ENCODE measurements around the gene CSH2. TPM values are rescaled to one million over a fixed set of nuclear protein-coding genes. Genes with fewer than 3 reads are reported as not detected.
"Not testable (repeated sequence)": the region's sequence is repeated elsewhere in the genome, so short reads cannot be mapped to it uniquely, and the experiment has no call there.

The CSH2 gene
- not detected for total RNA-seq

- DNase-seq (ENCODE audit: low read depth in 2 of 3, low spot score in 2 of 3), result not testable (repeated sequence)
Observed at GRCh38 chr17:63873577-63873976, at the start of gene CSH2. CSH2 (minus strand) TSS chr17:63873677; CDS start chr17:63873614, 63 bp downstream.

- not testable (repeated sequence) for DNase-seq (ENCODE audit: low read depth in 2 of 3, low spot score in 2 of 3)
Observed at GRCh38 chr17:63922402-63922801, 48.9 kb upstream of the CSH2 start.

- not testable (repeated sequence) for DNase-seq (ENCODE audit: low read depth in 2 of 3, low spot score in 2 of 3)
Observed at GRCh38 chr17:63920779-63921178, 47.3 kb upstream of the CSH2 start.

GRCh38 chr17:63920050-63920449, 46.6 kb upstream of the CSH2 start:
- DNase-seq (ENCODE audit: low read depth in 2 of 3, low spot score in 2 of 3), result not testable (repeated sequence)

GRCh38 chr17:63919311-63919723, 45.8 kb upstream of the CSH2 start:
- peak; percentile 66 to 80 (median 69) for DNase-seq (ENCODE audit: low read depth in 2 of 3, low spot score in 2 of 3)

GRCh38 chr17:63918789-63919305, 45.4 kb upstream of the CSH2 start, which contains the start of gene GH1:
GH1 (minus strand) TSS chr17:63918839; CDS start chr17:63918776, 63 bp downstream.
- DNase-seq (ENCODE audit: low read depth in 2 of 3, low spot score in 2 of 3), result not testable (repeated sequence)

GRCh38 chr17:63918305-63918704, 44.8 kb upstream of the CSH2 start:
- no peak for DNase-seq (ENCODE audit: low read depth in 2 of 3, low spot score in 2 of 3)

GRCh38 chr17:63917646-63918045, 44.2 kb upstream of the CSH2 start:
- DNase-seq (ENCODE audit: low read depth in 2 of 3, low spot score in 2 of 3), result no peak

GRCh38 chr17:63917206-63917605, 43.7 kb upstream of the CSH2 start:
- DNase-seq (ENCODE audit: low read depth in 2 of 3, low spot score in 2 of 3), result not testable (repeated sequence)

- no peak for DNase-seq (ENCODE audit: low read depth in 2 of 3, low spot score in 2 of 3)
Observed at GRCh38 chr17:63916566-63917185, 43.2 kb upstream of the CSH2 start.

GRCh38 chr17:63915753-63916152, 42.3 kb upstream of the CSH2 start:
- DNase-seq (ENCODE audit: low read depth in 2 of 3, low spot score in 2 of 3), result not testable (repeated sequence)

- DNase-seq (ENCODE audit: low read depth in 2 of 3, low spot score in 2 of 3), result no peak
Observed at GRCh38 chr17:63914471-63914870, 41.0 kb upstream of the CSH2 start.

GRCh38 chr17:63911657-63912100, 38.2 kb upstream of the CSH2 start:
- DNase-seq (ENCODE audit: low read depth in 2 of 3, low spot score in 2 of 3), result peak in 2 of 3 donors; percentile 55 to 66

- DNase-seq (ENCODE audit: low read depth in 2 of 3, low spot score in 2 of 3), result no peak
Observed at GRCh38 chr17:63911041-63911635, 37.7 kb upstream of the CSH2 start, which contains the start of gene CSHL1. CSHL1 (minus strand) TSS chr17:63911258; CDS start chr17:63911196, 62 bp downstream.

- no peak for DNase-seq (ENCODE audit: low read depth in 2 of 3, low spot score in 2 of 3)
Observed at GRCh38 chr17:63910096-63910495, 36.6 kb upstream of the CSH2 start.

- DNase-seq (ENCODE audit: low read depth in 2 of 3, low spot score in 2 of 3), result not testable (repeated sequence)
Observed at GRCh38 chr17:63909586-63909985, 36.1 kb upstream of the CSH2 start.

- peak in 1 of 3 donors; percentile 61 for DNase-seq (ENCODE audit: low read depth in 2 of 3, low spot score in 2 of 3)
Observed at GRCh38 chr17:63907161-63907778, 33.8 kb upstream of the CSH2 start.

GRCh38 chr17:63904796-63905195, 31.3 kb upstream of the CSH2 start:
- DNase-seq (ENCODE audit: low read depth in 2 of 3, low spot score in 2 of 3), result not testable (repeated sequence)

GRCh38 chr17:63903787-63904201, 30.3 kb upstream of the CSH2 start:
- peak in 1 of 3 donors; percentile 50 for DNase-seq (ENCODE audit: low read depth in 2 of 3, low spot score in 2 of 3)

GRCh38 chr17:63901971-63902370, 28.5 kb upstream of the CSH2 start:
- DNase-seq (ENCODE audit: low read depth in 2 of 3, low spot score in 2 of 3), result not testable (repeated sequence)
